HCT116 (cell line): ENCODE results near the gene KCNN3. TPM values are rescaled to one million over a fixed set of nuclear protein-coding genes. Genes with fewer than 3 reads are reported as not detected.

Experiments
- ATAC-seq: fragments of 200-7000 bp; cut with Tn5 transposase; 2 replicates; pipeline ENCODE4 v1.9.1; 2020; ENCODE audit warnings: mild to moderate bottlenecking, moderate library complexity
- BruUV-seq: library from RNA; stranded (reverse); fragments of 400-500 nt; replicated peaks from 2 replicates; lab custom pipeline; 2021; lab: Mats Ljungman, UMichigan
- CTCF ChIA-PET: fragments of 300-600 bp; sonication (Branson Sonifier 250); formaldehyde crosslinking; loops from one replicate; lab custom pipeline; 2021; ENCODE audit warnings: antibody characterized with exemption; lab: Charles Lee
- POLR2A ChIA-PET: fragments of 300-600, 350-600 bp; sonication (Branson Sonifier 250); formaldehyde crosslinking; loops from one replicate; lab custom pipeline; 2021; ENCODE audit warnings: antibody characterized with exemption; lab: Charles Lee
- RAD21 ChIA-PET, 2 experiments: fragments of 300-600 bp; sonication (Branson Sonifier 250); formaldehyde crosslinking; loops; one replicate each; lab custom pipeline; 2023; ENCODE audit warnings: low total read pairs in 2 of 2; ENCODE audit not compliant: uncharacterized antibody in 2 of 2, unreplicated experiment in 2 of 2, low non-redundant PET in 1 of 2; lab: Charles Lee
- DNase-seq: peaks from one replicate; pipeline ENCODE4 v3.0.0-alpha.2; 2010; ENCODE audit warnings: low read depth, low spot score
- H2AFZ ChIP-seq: fragments of 200-600 bp; shearing (Covaris generic), sonication (generic); 2 replicates; pipeline ENCODE4 v1.6.1; 2017; ENCODE audit warnings: low read depth, mixed run types, mixed read lengths, antibody characterized with exemption, low read length; ENCODE audit not compliant: poor library complexity, severe bottlenecking
- H3K27ac ChIP-seq: 2 replicates; pipeline ENCODE4 v1.5.1; 2012; ENCODE audit warnings: low read depth, low read length
- H3K27me3 ChIP-seq: fragments of 200-600 bp; sonication (generic); 2 replicates; pipeline ENCODE4 v1.6.1; 2016; ENCODE audit warnings: mixed run types, low read length, mixed read lengths; ENCODE audit not compliant: insufficient read depth
- H3K36me3 ChIP-seq, 2 experiments: fragments of 200-500 bp in 1 of 2; fragments of 200-600 bp in 1 of 2; sonication (Bioruptor generic) in 1 of 2; sonication (generic) in 1 of 2; 2 replicates each; pipeline versions ENCODE4 v1.5.1 to v1.6.1; 2014 to 2016; ENCODE audit warnings: low read length in 2 of 2, inconsistent platforms in 1 of 2, mixed read lengths in 1 of 2, mixed run types in 1 of 2; ENCODE audit not compliant: insufficient read depth in 2 of 2, control insufficient read depth in 1 of 2
- H3K4me1 ChIP-seq, 2 experiments: fragments of 200-600 bp in 1 of 2; sonication (generic) in 1 of 2; 2 replicates each; pipeline versions ENCODE4 v1.5.1 to v1.6.1; 2012 to 2017; ENCODE audit warnings: low read length in 2 of 2, inconsistent platforms in 1 of 2, mild to moderate bottlenecking in 1 of 2, mixed read lengths in 1 of 2, mixed run types in 1 of 2, moderate library complexity in 1 of 2; ENCODE audit not compliant: insufficient read depth in 2 of 2, control insufficient read depth in 1 of 2
- H3K4me2 ChIP-seq: fragments of 200-600 bp; sonication (generic); 2 replicates; pipeline ENCODE4 v1.6.1; 2017; ENCODE audit warnings: mixed run types, low read length, mixed read lengths
- H3K4me3 ChIP-seq, 2 experiments: fragments of 200-600 bp in 1 of 2; sonication (generic) in 1 of 2; replicated peaks in 1 of 2; 2 replicates each; pipeline ENCODE4 v1.5.1; 2011 to 2016; ENCODE audit warnings: low read length in 2 of 2, control low read depth in 1 of 2, low read depth in 1 of 2, mild to moderate bottlenecking in 1 of 2, mixed read lengths in 1 of 2, mixed run types in 1 of 2
- H3K79me2 ChIP-seq: fragments of 200-600 bp; sonication (generic); 2 replicates; pipeline ENCODE4 v1.6.1; 2017; ENCODE audit warnings: mild to moderate bottlenecking, mixed run types, low read length, moderate library complexity, mixed read lengths; ENCODE audit not compliant: insufficient read depth
- H3K9ac ChIP-seq: fragments of 200-600 bp; sonication (generic); 2 replicates; pipeline ENCODE4 v1.6.1; 2016; ENCODE audit warnings: low read length, mixed read lengths
- H3K9me2 ChIP-seq: fragments of 200-600 bp; sonication (generic), shearing (Covaris generic); 2 replicates; pipeline ENCODE4 v1.6.1; 2017; ENCODE audit warnings: mixed run types, mild to moderate bottlenecking, moderate library complexity; ENCODE audit not compliant: insufficient read depth
- H3K9me3 ChIP-seq, 2 experiments: fragments of 200-500 bp in 1 of 2; fragments of 200-600 bp in 1 of 2; sonication (Bioruptor generic) in 1 of 2; sonication (generic) in 1 of 2; 2 replicates each; pipeline ENCODE4 v1.6.1; 2014 to 2017; ENCODE audit warnings: low read length in 2 of 2, mixed read lengths in 2 of 2, inconsistent platforms in 1 of 2, low read depth in 1 of 2, mild to moderate bottlenecking in 1 of 2, mixed run types in 1 of 2, moderate library complexity in 1 of 2; ENCODE audit not compliant: control insufficient read depth in 1 of 2, insufficient read depth in 1 of 2
- H4K20me1 ChIP-seq: fragments of 200-600 bp; sonication (generic), shearing (Covaris generic); 2 replicates; pipeline ENCODE4 v1.6.1; 2017; ENCODE audit warnings: mixed run types, mild to moderate bottlenecking, moderate library complexity; ENCODE audit not compliant: insufficient read depth
- ATF3 ChIP-seq: IDR thresholded peaks from 2 replicates; pipeline ENCODE4 v1.6.1; 2012
- EGR1 ChIP-seq: IDR thresholded peaks from 2 replicates; pipeline ENCODE4 v1.6.1; 2012; ENCODE audit warnings: low read depth
- ELF1 ChIP-seq: IDR thresholded peaks from 2 replicates; pipeline ENCODE4 v1.6.1; 2012; ENCODE audit warnings: low read depth, borderline replicate concordance
- FOSL1 ChIP-seq: IDR thresholded peaks from 2 replicates; pipeline ENCODE4 v1.6.1; 2012; ENCODE audit warnings: low read depth
- POLR2A ChIP-seq: IDR thresholded peaks from 2 replicates; pipeline ENCODE4 v1.7.0; 2011; ENCODE audit warnings: borderline replicate concordance; ENCODE audit not compliant: insufficient read depth, insufficient read length; ENCODE audit errors: extremely low read depth
- RAD21 ChIP-seq: IDR thresholded peaks from 2 replicates; pipeline ENCODE4 v1.6.1; 2012; ENCODE audit warnings: low read depth, mild to moderate bottlenecking
- TCF7L2 ChIP-seq: IDR thresholded peaks from 2 replicates; pipeline ENCODE4 v1.7.0; 2011; ENCODE audit warnings: borderline replicate concordance, inconsistent platforms; ENCODE audit not compliant: insufficient read depth, insufficient read length; ENCODE audit errors: extremely low read depth
- ZFX ChIP-seq: fragments of 450-650 bp; IDR thresholded peaks from 2 replicates; pipeline ENCODE4 v1.6.1; 2017
- intact Hi-C: fragments of 100-400 bp; cut with micrococcal nuclease; formaldehyde crosslinking; loops from 2 replicates; pipeline ENCODE4 v1.10.0; 2022
- total RNA-seq: library from RNA; stranded (reverse); gene quantifications from one replicate; pipeline ENCODE4 v1.2.1, GENCODE V29; 2021; ENCODE audit not compliant: unreplicated experiment
- TF ChIP-seq, protein P1 (sequence below): IDR thresholded peaks from 2 replicates; pipeline ENCODE4 v1.6.1; 2012
- TF ChIP-seq, protein P2 (sequence below): IDR thresholded peaks from 2 replicates; pipeline ENCODE4 v1.6.1; 2011; ENCODE audit warnings: mild to moderate bottlenecking, low read length, moderate library complexity; ENCODE audit not compliant: insufficient replicate concordance; ENCODE audit errors: extremely low read depth
- TF ChIP-seq, protein P3 (sequence below), 3 experiments: fragments of 200-600 bp in 1 of 3; sonication (generic) in 1 of 3; IDR thresholded peaks in 2 of 3; conservative IDR thresholded peaks in 1 of 3; 2 replicates each; pipeline ENCODE4 v1.5.1; 2012 to 2017; ENCODE audit warnings: low read depth in 2 of 3, low read length in 2 of 3, antibody characterized with exemption in 1 of 3, borderline replicate concordance in 1 of 3, control low read depth in 1 of 3, mild to moderate bottlenecking in 1 of 3, mixed read lengths in 1 of 3, mixed run types in 1 of 3, moderate library complexity in 1 of 3; ENCODE audit not compliant: insufficient read depth in 1 of 3

The KCNN3 gene
- total RNA-seq, 1 experiment from 2014 or later, result 1.1 TPM

- Histone ChIP-seq H4K20me1 (no peaks in the 10 kb centered on the region), H3K9ac (no peak overlapping the region), H3K9me3 (no peaks in the 10 kb centered on the region), H3K4me1 (peaks cover 0 to 20% of the 10 kb centered on the region in 2 experiments; a peak in 3 of 4 replicates), H3K79me2 (no peaks in the 10 kb centered on the region), H3K4me3 (no peak overlapping the region), H3K4me2 (no peak overlapping the region), H2AFZ (no peak overlapping the region), H3K27ac (no peak overlapping the region), H3K27me3 (no peaks in the 10 kb centered on the region), H3K9me2 (no peaks in the 10 kb centered on the region), H3K36me3 (no peaks in the 10 kb centered on the region)
- BruUV-seq, result no TSS peak
- no peak for DNase-seq
- ChIA-PET CTCF (interaction anchor here (1.3 to 1.5 kb wide), 2 partner anchors 19 to 190 kb away, joined by 3 to 4 read pairs; no protein-coding TSS in a partner anchor), POLR2A (no interaction called here), RAD21 (no interaction called here)
- ATAC-seq, result no peak
- intact Hi-C loops, result no loop called here
- TF ChIP-seq TCF7L2 (no peak), RAD21 (no peak), POLR2A (no peak), EGR1 (no peak)
- TF ChIP-seq, protein P1, sequence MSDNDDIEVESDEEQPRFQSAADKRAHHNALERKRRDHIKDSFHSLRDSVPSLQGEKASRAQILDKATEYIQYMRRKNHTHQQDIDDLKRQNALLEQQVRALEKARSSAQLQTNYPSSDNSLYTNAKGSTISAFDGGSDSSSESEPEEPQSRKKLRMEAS, result no peak
Measured at GRCh38 chr1:154859786-154860155, 10.3 kb downstream of the KCNN3 start.

- peaks cover 0 to 20% of the 10 kb centered on the region in 2 experiments; a peak in 3 of 4 replicates for H3K4me1 ChIP-seq
- no peaks in the 10 kb centered on the region for H3K9me2 ChIP-seq
- ChIA-PET POLR2A (interaction anchor here (0.5 kb wide), 1 partner anchor 1272 kb away, joined by 3 read pairs; no protein-coding TSS in a partner anchor), RAD21 (no interaction called here), CTCF (interaction anchor here (1.3 kb wide), 1 partner anchor 189 kb away, joined by 4 read pairs; no protein-coding TSS in a partner anchor)
- intact Hi-C loops, result no loop called here
- no peak overlapping the region for H3K4me3 ChIP-seq
- H2AFZ ChIP-seq, result no peak overlapping the region
- no peak overlapping the region for H3K27ac ChIP-seq
- no peaks in the 10 kb centered on the region for H3K79me2 ChIP-seq
- no peaks in the 10 kb centered on the region for H3K27me3 ChIP-seq
- no peaks in the 10 kb centered on the region for H3K36me3 ChIP-seq
- H3K9ac ChIP-seq, result no peak overlapping the region
- H4K20me1 ChIP-seq, result no peaks in the 10 kb centered on the region
- DNase-seq, result no peak
- TF ChIP-seq, protein P2, sequence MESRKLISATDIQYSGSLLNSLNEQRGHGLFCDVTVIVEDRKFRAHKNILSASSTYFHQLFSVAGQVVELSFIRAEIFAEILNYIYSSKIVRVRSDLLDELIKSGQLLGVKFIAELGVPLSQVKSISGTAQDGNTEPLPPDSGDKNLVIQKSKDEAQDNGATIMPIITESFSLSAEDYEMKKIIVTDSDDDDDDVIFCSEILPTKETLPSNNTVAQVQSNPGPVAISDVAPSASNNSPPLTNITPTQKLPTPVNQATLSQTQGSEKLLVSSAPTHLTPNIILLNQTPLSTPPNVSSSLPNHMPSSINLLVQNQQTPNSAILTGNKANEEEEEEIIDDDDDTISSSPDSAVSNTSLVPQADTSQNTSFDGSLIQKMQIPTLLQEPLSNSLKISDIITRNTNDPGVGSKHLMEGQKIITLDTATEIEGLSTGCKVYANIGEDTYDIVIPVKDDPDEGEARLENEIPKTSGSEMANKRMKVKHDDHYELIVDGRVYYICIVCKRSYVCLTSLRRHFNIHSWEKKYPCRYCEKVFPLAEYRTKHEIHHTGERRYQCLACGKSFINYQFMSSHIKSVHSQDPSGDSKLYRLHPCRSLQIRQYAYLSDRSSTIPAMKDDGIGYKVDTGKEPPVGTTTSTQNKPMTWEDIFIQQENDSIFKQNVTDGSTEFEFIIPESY, result no peak
- no peak for TF ChIP-seq FOSL1
- no peak for TF ChIP-seq ATF3
- no peak for TF ChIP-seq ZFX
- TF ChIP-seq, protein P3, sequence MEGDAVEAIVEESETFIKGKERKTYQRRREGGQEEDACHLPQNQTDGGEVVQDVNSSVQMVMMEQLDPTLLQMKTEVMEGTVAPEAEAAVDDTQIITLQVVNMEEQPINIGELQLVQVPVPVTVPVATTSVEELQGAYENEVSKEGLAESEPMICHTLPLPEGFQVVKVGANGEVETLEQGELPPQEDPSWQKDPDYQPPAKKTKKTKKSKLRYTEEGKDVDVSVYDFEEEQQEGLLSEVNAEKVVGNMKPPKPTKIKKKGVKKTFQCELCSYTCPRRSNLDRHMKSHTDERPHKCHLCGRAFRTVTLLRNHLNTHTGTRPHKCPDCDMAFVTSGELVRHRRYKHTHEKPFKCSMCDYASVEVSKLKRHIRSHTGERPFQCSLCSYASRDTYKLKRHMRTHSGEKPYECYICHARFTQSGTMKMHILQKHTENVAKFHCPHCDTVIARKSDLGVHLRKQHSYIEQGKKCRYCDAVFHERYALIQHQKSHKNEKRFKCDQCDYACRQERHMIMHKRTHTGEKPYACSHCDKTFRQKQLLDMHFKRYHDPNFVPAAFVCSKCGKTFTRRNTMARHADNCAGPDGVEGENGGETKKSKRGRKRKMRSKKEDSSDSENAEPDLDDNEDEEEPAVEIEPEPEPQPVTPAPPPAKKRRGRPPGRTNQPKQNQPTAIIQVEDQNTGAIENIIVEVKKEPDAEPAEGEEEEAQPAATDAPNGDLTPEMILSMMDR (IDR thresholded peaks at IDR 0.05 in 2 of 3, conservative IDR thresholded peaks at IDR 0.05 in 1 of 3; ENCODE audit: borderline replicate concordance in 1 of 3, insufficient read depth in 1 of 3, low read depth in 2 of 3, low read length in 2 of 3), result no peak
- no peak for TF ChIP-seq ELF1
- ATAC-seq, result no peak
- no peak overlapping the region for H3K4me2 ChIP-seq
- no TSS peak for BruUV-seq
- H3K9me3 ChIP-seq, result no peaks in the 10 kb centered on the region
Measured at GRCh38 chr1:154859151-154859785, 10.8 kb downstream of the KCNN3 start.
